Esophagus squamous epithelium (tissue), 4 donors: Measurements from ENCODE around the gene DHRS13.

Source experiments
- POLR2A ChIP-seq, 4 donors: fragments of 450-650 bp; IDR thresholded peaks; one replicate each; pipeline ENCODE4 v1.6.1; 2017; ENCODE audit warnings: antibody characterized with exemption in 4 of 4, mild to moderate bottlenecking in 4 of 4, moderate library complexity in 3 of 4
- TF ChIP-seq, protein P1 (sequence below), 6 experiments: fragments of 450-650 bp in 4 of 6; fragments of 200-600 bp in 2 of 6; sonication (generic) in 2 of 6; IDR thresholded peaks; one replicate each; pipeline ENCODE4 v1.5.1; 2016 to 2019; ENCODE audit warnings: antibody characterized with exemption in 6 of 6, mild to moderate bottlenecking in 4 of 6, moderate library complexity in 4 of 6

DNA sequence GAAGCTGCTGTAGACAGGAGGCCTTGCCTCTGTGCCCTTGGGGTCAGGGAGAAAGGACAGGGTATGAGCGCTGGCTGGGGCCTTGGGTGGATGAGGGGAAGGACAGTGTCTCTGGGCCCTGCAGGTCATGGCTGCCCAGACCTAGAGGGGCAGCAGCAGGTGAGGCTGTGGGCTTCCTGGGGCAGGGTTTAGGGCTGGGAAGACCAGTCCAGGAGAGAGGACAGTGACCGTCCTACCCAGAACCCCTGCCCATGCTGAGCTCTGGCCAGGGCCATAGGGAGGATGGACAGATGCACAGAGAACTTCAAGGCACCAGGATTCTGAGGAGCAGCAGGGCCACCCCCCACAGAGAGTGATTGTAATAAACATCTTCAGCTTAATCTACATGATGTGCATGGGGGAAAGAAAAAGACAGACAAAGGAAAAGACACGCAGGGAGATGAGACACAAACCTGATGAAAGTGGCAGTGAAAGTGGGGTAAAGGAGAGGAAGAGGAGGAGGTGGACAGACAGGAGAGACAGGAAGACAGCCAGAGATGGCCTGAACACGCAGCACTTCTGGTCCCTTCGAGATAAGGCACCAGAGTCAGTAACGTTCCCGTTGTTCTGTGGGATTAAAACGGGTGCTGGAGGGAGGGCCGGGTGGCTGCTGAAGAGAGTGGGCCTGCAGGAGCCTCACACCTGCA, 22.9 kb downstream of the DHRS13 start:
- TF ChIP-seq, protein P1, sequence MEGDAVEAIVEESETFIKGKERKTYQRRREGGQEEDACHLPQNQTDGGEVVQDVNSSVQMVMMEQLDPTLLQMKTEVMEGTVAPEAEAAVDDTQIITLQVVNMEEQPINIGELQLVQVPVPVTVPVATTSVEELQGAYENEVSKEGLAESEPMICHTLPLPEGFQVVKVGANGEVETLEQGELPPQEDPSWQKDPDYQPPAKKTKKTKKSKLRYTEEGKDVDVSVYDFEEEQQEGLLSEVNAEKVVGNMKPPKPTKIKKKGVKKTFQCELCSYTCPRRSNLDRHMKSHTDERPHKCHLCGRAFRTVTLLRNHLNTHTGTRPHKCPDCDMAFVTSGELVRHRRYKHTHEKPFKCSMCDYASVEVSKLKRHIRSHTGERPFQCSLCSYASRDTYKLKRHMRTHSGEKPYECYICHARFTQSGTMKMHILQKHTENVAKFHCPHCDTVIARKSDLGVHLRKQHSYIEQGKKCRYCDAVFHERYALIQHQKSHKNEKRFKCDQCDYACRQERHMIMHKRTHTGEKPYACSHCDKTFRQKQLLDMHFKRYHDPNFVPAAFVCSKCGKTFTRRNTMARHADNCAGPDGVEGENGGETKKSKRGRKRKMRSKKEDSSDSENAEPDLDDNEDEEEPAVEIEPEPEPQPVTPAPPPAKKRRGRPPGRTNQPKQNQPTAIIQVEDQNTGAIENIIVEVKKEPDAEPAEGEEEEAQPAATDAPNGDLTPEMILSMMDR (IDR thresholded peaks at IDR 0.05) = no peak
- no peak for TF ChIP-seq POLR2A (IDR thresholded peaks at IDR 0.05)
